DMS 273 (cell line): ENCODE measurements around the gene SLC25A11.
A peak's percentile ranks its signal among the peaks of the same experiment; 100 is the strongest.

Experiments used
- DNase-seq: peaks from one replicate; lab custom pipeline; 2025; ENCODE audit not compliant: unreplicated experiment; lab: John Stamatoyannopoulos, UW

Gene SLC25A11

DNA sequence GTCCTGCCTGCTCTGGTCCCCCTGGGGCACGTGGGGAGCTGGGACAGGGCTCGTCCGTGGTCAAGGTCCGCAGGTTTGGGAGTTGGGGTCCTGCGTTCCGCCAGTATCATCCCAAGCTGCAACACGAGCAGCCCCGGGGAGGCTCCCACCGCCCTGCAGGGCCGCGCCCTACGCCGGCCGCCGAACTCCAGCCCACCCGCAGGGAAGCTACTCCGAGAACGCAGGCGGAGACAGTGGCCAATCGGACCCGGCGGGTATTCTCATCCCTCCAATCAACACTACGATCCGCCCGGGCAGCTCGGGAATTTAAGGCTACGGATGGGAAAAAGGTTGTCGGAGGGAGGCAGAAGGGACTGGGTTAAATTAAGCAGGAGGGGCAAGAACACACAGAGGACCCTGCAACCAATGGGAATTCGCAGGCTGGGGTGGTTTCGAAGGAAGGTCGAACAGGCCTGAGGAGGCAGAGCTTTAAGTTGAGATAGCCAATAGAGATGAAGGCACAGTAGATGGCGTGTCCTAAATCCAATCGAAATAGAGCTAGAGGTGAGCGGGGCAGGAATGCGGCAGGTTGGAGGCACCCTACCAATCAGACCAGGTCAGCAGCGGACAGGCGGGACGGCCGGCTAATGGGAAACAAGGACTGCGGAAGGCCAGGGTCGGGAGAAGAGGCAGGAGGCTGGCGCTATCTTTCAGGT is 27.1 kb upstream of the SLC25A11 start:
- DNase-seq = peak; percentile 98

- no peak for DNase-seq
Observed at GRCh38 chr17:4965311-4965986, 25.6 kb upstream of the SLC25A11 start.

- no peak for DNase-seq
Observed at GRCh38 chr17:4960279-4960922, 20.6 kb upstream of the SLC25A11 start.

DNA sequence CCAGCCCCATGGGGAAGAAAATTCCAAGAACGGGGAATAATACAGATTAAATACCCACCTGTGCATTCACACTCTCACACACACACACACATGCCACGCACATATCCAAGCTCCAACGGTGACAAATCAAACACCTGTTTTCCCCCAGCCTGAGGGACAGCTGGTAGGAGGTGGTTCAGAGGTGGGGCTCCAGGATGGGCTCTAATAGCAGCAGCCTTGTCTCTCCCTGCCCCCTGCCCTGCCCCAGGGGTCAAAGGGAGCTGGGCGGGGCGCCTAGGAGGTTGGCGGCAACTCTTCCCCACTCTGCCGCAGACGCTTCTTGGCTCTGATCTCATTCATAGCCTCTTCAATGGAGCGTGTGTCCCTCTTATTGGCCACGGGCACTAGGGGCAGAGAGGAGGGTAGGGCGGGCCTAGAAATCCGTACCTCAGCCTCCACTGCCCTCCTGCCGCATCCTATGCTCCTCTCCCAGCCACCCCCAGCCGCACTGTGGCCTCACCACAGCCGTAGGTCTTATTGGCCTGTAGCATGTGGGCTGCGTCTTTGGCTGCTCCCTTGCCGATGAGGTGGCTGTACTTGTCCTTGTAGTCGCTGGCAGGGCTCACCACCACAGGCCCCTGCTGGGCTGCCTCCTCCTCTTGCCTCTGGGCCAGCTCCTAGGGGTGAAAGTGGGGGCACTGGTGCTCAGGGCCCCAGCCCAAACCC is 19.6 kb upstream of the SLC25A11 start:
- no peak for DNase-seq

- DNase-seq = no peak
Observed at GRCh38 chr17:4958102-4958501, 18.3 kb upstream of the SLC25A11 start.

DNA sequence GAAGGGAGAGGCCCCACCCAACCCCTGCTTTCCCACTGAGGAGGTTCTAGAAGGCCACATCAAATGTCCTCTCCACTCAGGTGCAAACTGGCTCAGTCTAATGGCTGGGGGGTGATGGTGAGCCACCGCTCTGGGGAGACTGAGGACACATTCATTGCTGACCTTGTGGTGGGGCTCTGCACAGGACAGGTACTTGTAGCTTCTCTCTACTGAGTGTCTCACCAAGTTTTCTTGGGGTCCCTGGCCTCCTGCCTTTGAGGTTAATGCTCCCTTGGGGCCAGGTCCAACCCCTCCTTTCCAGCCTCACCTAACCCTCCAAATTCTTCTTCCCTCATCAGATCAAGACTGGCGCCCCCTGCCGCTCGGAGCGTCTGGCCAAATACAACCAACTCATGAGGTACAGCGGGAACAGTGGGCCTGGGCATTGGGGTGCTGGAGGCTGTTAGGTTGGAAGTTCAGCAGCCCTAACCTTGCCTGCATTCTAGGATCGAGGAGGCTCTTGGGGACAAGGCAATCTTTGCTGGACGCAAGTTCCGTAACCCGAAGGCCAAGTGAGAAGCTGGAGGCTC is 16.7 kb upstream of the SLC25A11 start:
- no peak for DNase-seq

GRCh38 chr17:4955091-4955490 is 15.2 kb upstream of the SLC25A11 start:
- no peak for DNase-seq

DNA sequence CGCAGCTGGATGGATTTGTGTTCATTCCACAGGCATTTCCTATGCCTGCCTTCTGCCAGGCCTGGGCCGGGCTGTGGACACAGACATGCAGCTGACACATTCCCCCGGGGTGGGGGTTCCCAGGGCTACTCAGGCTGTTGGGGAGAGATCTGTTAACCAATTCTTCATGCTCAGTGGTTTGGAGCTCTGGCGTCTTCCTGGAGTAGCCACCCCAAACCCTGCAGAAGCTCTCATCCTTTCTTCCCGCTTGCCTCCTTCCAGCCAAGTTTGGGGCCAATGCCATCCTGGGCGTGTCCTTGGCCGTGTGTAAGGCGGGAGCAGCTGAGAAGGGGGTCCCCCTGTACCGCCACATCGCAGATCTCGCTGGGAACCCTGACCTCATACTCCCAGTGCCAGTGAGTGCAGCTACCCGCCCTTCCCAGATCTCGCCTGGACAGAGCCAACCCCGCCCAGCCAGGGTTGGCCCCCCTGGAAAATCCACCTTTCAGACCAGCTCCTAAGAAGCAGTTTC is 13.7 kb upstream of the SLC25A11 start:
- DNase-seq = no peak

GRCh38 chr17:4951486-4951885 is 11.6 kb upstream of the SLC25A11 start:
- DNase-seq = no peak

GRCh38 chr17:4950746-4951204 is 10.9 kb upstream of the SLC25A11 start, which contains the start of gene ENO3:
Gene ENO3 (plus strand): TSS chr17:4951119. CDS start chr17:4951830, 711 bp downstream.
- no peak for DNase-seq

DNA sequence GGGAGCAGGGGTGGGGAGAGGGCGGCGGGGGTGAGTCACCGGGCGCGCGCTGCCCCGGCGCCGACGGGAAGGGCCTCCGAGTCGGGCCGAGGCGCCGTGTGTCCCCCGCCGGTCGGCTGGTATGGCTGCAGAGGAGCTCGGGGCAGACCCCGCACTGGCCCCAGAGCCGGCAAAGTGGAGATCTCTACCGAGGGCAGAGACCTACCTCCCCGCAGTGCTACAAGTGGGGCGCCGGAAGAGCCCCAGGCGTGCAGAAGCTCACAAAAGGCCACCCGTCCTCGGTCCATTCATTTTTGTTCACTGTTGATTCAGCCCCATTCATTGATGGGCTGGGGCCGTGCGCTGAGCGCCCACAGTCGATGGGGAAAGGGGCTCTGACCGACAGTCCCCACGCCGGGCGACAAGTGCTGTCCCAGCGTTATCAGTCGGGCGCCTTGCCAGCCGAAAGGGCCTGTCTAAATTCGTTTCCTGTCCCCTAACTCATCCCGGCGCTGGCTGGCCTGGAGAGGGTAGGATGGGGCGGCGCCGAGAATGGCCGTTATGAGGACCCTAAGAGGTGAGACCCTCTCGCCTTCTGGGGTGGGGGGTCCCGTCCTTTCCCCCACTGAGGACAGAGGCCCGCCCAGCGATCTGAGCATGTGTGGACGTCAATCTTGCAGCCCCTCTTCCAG is 10.4 kb upstream of the SLC25A11 start:
- DNase-seq = no peak

GRCh38 chr17:4949321-4950074 is 9.7 kb upstream of the SLC25A11 start:
- peak; percentile 72 for DNase-seq

- DNase-seq = peak; percentile 94
Observed at GRCh38 chr17:4948931-4949320, 9.1 kb upstream of the SLC25A11 start.

- DNase-seq = peak; percentile 87
Observed at GRCh38 chr17:4948166-4948930, 8.5 kb upstream of the SLC25A11 start, which contains the start of gene PFN1. Gene PFN1 (minus strand): TSS chr17:4948530. CDS start chr17:4948394, 136 bp downstream.

GRCh38 chr17:4947411-4948165 is 7.7 kb upstream of the SLC25A11 start:
- DNase-seq = peak; percentile 67

GRCh38 chr17:4947010-4947410 is 7.2 kb upstream of the SLC25A11 start:
- DNase-seq = peak; percentile 33

DNA sequence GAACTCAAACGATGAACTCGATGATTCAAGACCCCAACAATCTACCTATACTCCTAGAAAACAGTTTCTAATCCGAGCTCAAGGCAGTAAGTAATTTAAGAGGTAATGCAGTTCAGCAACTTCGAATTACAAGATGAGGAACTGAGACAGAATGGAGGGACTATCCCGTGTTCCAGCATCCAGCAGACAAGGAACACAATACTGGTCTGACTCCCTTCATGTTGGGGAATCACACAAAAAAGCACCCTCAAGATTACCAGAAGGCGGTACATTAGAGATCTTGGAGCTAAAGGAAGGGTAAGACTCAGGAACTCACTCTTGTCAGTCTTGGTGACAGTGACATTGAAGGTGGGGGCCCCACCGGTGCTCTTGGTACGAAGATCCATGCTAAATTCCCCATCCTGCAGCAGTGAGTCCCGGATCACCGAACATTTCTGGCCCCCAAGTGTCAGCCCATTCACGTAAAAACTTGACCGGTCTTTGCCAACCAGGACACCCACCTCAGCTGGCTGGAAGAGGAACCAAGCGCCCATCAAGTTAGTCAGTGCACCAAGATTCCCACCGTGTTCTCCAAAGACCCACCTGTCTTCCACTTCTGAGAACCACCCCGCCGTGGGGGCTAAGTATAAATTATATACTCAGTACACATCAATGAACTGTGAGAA is 6.6 kb upstream of the SLC25A11 start:
- no peak for DNase-seq

DNA sequence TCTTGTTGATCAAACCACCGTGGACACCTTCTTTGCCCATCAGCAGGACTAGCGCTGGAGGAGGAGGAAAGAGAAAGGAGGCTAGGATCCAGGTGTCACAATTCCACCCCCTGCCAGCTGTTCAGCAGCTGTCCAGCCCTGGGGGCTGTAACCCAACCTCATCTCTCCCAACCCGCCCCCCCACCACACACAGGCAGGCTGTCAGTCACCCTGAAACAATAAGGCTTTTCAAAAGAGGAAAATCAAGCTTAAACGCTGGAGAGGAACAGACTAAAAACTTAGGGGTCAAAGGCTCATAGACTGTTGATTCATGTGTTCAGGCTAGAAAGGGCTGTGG is 6.1 kb upstream of the SLC25A11 start:
- peak; percentile 61 for DNase-seq
